ENCODE results near the gene FPR1.

The FPR1 gene

DNA sequence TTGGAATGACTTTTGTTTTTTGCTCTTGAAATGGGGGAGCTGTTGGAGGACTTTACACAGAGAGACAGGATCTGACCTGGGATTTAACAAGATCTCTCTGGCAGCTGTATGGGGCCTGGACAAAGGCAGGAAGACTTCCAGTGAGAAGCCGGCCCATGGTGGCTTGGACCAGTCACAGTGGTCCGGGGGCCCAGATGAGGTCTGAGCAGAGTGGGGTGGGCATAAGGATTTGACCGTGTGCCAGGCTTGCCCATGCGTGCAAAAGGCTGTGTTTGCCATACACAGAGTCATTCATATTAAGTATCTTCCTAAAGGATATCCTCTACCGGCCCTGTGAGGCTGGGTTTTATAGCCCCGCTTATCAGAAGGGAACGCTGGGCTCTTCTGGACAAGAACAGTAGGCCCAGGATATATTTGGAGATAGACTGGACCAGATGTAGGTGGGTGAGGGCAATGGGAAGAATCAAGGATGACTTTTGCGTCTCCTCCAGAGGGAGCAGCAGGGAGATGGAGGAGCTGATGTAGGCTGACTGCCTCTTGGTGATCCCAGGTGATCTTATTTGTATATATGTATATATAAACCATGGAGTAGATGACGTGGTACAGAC lies 54.4 kb downstream of the FPR1 start:
- TF ChIP-seq, protein P1, sequence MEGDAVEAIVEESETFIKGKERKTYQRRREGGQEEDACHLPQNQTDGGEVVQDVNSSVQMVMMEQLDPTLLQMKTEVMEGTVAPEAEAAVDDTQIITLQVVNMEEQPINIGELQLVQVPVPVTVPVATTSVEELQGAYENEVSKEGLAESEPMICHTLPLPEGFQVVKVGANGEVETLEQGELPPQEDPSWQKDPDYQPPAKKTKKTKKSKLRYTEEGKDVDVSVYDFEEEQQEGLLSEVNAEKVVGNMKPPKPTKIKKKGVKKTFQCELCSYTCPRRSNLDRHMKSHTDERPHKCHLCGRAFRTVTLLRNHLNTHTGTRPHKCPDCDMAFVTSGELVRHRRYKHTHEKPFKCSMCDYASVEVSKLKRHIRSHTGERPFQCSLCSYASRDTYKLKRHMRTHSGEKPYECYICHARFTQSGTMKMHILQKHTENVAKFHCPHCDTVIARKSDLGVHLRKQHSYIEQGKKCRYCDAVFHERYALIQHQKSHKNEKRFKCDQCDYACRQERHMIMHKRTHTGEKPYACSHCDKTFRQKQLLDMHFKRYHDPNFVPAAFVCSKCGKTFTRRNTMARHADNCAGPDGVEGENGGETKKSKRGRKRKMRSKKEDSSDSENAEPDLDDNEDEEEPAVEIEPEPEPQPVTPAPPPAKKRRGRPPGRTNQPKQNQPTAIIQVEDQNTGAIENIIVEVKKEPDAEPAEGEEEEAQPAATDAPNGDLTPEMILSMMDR (IDR thresholded peaks at IDR 0.05; ENCODE audit: extremely low read depth, insufficient read depth, missing control alignments), result no peak
- no peak for DNase-seq (ENCODE audit: low spot score)
- in situ Hi-C loops (cut with MboI; ENCODE audit: low pct_unique_long_range_greater_than_20kb, low sequenced_read_pairs, unreplicated experiment), result no loop called here

GRCh38 chr19:51696606-51697005 lies 55.1 kb downstream of the FPR1 start:
- no peak for DNase-seq (ENCODE audit: low spot score)
- in situ Hi-C loops (cut with MboI; ENCODE audit: low pct_unique_long_range_greater_than_20kb, low sequenced_read_pairs, unreplicated experiment), result no loop called here
- TF ChIP-seq, protein P1 (IDR thresholded peaks at IDR 0.05; ENCODE audit: extremely low read depth, insufficient read depth, missing control alignments), result no peak

Measured in GM13977 (cell line).